HG03558 (cell line): ENCODE results near the gene ARHGDIA.

Experiments used
- ATAC-seq: cut with Tn5 transposase; IDR thresholded peaks from one replicate; pipeline ENCODE4 v1.9.1; 2021; ENCODE audit warnings: moderate number of reproducible peaks; ENCODE audit not compliant: unreplicated experiment; ENCODE audit errors: extremely low read depth

Gene ARHGDIA

DNA sequence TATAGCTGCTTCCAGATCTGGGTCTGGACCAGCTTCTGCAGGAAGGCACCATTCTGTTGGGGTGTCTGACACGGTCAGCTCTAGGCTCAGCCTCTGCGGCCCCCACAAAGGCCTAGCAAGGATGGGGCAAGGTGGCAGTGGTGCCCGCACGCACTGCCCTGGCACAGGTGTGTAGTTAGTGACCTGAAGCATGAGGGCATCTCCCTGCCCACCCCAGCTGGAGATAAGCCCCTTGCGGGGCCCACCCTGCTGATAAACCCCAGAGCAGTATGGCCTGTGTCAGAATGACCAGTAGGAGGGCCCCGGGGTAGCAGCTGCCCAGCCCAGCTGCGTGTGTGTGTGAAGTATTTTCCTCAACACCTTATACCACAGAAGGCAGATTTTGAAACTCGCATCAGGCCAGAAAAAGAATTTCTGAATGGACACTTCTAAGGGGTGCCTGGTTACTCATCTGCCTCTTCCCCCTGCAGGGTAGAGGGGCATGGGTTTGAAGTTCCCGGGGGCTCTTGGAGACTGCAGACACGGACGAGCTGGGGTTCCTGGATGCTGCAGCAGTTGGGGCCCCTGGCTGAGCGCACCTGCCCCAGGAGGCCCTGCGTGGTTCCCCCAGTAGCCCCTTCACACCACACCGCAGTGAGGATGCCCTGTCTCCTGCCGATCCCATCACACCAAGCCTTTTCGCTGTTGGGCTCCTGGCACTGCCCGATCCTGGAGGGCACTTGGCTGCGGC lies 4.5 kb downstream of the ARHGDIA start:
- ATAC-seq: no peak

DNA sequence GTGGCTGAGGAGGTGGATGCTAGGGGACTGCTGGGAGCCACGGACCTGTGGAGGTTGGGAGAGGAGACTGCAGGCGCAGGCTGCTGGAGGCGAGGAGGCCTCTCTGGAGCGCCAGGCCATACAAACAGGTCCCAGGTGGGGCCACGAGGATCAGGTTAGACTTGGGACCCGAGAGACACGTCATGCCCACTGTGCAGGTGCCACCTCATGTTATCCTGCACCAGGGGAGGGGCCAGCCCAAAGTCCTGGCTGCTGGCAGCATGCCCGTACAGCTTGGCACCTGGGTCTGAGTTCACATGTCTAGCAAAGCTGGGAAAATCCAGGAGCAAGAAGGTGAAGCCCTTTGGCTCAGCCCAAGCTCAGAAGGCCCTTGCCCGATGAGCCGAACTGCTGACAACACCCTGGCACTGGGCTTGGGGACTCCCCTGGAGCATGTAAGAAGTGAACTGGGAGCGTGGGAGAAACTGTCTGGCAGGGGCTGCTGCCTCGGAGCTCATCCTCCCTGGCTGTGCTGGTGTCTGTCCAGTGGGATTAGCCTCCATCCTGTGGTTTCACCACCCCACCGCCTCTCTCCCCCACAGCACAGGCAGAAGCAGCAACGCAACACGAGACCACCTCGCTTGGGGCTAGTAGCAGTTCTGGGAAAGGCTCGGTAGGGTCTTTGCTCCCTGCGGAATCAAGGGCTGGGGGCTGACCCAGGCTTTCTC lies 5.3 kb downstream of the ARHGDIA start:
- no peak for ATAC-seq

DNA sequence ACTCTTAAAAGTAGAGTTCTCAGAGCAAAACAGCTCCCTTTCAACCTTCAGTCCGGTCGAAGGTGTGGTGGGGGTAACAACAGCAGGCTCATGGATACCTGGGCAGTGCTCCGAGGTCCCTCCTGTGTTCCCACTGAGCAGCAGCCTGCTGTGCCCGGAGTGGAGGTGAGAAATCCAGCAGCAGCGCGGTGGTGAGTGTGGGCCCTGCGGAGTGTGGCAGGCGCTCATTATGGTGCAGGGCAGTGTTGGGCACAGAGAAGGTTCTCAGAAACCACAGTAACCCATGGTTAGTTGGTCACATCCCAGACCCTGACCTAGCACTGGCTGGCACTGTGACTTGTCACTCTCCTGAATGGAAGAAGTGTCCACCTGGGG lies 5.8 kb downstream of the ARHGDIA start:
- ATAC-seq: no peak

DNA sequence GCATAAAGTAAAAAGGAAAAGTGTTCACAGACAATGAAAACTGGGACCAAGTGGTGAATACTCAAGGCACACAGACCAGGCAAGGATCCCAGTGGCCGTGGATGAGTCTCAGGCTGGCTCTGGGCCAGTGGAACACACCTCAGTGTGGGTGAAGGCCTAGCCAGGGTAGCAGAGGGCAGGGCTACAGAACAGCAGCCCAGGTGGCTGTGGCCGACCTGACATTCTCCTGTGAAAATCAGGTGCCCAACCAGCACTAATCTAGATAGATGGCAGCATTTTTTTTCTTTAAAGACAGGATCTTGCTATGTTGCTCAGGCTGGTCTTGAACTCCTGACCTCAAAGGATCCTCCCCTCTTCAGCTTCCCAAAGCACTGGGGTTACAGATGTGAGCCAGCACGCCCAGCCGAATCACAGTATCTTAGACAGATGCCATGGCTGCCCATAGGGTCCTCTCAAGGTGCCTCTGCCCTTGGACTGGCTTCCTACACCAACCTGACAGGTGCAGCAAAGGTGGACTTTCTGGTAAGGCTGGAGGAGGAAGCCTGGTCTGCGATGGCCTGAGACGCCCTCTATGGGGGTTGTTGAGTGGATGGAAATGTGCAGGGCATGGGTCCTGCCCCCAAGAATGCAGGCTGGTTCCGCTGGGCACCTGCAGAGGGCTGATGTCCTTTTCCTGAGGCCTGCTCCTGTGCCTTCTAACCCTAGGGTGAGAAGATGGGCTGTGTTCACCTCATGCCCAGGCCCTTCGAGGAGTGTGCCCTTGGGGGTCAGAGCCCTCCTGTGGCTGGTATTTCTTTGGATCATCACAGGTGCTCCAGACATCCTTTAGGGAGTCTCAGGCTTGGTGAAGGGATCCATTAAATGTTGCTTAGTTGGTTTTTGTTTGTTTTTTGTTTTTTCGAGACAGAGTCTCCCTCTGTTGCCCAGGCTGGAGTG lies 7.0 kb downstream of the ARHGDIA start:
- ATAC-seq: no peak

DNA sequence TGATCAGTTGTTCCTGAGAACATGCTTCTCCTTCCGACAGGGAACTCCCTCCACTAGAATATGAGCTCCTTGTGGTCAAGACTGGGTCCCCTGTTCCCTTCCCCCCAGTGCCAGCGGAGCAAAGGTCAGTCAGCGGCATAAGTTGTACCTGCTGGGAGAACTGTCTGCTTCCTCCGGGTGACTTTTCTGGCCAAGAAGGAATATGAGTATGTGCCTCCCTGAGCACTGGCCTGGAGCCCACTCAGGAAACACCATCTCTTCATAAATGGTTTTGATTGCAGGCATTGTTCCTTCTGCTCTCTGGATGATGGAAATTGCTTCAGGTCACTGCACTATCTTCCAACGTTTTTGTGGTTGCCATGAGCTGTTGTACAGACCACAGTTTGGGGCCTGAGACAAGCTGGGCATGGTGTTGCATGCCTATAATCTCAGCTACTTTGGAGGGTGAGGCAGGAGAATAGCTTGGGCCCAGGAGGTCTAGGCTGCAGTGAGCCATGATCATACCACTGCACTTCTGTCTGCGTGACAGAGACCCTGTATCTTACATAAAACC lies 7.9 kb downstream of the ARHGDIA start:
- ATAC-seq: no peak

DNA sequence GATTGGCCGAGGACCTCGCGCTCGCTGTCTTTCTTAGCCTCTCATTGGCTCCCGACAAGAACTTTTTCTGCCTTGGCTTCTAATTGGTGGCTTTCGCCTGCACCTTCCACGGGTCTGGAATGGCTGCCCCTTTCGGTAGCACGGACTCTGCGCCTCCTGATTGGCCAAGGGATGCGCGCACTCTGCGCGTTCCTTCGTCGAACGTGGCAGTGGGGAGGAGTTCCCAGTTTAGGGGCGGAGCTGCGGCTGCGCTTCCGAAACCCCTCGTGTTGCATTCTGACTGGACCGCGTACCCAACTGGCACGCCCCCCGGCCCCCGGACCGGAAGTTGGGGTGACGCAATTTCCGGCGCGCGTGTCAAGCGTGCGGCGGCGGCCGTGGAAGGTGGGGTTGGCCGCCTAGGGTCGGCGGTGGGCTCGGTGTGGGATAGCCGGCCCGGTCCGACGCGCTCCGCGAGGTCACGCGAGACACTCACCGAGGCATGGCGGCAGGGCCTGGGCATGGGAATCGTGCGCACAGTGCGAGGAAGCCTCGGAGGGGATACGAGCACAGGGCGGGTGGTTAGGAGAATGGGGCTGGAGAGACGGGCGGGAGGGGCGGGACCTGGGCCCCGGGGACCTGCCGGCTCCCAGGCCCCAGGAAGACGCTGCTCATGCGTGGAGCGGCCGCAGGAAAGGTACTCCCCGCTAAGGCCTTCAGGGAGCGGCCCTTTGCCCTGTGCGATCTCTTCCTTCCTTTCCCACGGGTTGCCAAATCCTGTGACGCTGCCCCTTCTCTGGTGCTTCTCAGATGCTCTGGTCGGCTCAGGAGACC lies 10.2 kb downstream of the ARHGDIA start:
- ATAC-seq: peak; percentile 71

DNA sequence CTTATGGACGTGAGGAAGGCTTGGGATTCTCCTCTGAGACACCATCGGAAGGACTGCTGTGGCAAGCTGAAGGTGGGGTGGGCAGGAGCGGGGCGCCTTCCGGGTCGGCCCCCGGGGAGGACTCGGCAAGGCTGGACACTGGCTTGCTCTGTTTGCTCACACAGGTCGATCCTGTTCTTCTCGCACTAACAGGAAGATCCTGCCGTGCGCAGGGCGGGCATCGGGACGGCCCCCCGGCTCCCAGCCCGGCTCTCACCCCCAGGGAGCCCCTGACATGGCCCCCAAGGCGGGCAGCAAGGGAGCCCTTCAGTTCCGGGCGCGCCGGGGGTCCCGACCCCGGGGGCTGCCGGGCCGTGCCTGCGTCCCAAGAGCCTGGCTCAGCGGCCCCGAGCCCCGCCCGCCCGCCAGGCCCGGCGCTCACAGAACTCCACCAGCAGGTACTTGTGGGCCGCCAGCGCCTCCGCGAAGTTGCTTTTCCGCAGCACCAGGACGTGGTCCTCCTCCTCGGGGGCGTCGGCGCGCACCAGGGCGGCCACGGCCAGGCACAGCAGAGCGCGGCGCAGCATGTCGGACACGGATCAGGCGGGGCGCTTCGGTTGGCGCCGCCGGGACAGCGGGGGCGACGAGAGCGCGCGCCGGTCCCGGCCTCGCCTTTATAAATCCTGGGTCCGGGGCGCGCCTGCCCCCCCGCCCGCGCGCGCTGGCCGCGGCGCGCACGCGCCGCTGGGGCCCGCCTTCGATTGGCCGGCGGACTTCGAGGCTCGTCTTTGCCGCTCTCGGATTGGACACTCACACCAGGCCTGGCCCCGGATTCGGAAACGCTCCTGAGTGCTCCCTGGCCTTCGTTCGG lies 11.0 kb downstream of the ARHGDIA start, which contains the start of gene P4HB:
P4HB (minus strand) TSS at position 630 of the 850 bp plus-strand sequence; CDS start at position 566, 64 bp downstream.
- ATAC-seq: no peak

DNA sequence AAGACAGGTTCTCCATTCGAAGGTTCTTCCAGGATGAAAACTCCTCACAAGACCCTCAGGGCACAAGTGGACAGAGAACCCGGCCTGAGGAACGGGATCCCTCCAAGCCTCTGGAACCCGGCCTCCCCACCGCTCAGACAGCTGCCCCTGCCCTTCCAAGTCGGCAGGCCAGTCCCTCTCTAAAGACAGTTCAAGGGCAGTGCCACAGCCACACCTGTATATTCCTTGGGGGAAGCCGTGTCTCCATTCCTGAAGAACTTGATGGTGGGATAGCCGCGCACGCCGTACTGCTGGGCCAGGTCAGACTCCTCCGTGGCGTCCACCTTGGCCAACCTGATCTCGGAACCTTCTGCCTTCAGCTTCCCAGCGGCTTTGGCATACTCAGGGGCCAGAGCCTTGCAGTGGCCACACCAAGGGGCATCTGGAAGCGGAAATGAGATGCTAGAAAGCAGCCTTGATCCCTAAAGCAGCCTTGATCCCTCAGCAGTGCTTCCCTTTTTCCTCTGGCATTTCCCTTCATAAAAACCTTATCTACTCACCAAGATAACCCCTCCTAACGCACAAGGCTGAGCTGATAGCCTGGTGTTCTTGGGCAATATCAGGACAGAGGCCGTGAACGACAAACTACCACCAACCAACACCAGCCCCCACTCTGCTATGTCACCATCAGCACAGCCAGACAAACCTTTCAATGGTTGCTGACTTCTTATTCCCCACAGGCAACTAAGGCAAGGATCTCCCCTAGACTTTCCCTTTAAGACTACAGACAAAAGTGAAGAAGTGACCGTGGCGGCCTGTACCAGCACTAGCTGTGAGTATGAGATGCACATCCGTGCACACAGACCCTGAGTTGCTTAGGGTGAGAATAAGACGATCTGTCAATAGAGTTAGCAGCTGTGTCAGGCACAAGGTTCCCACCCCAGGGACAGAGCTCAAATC lies 11.9 kb downstream of the ARHGDIA start:
- no peak for ATAC-seq

DNA sequence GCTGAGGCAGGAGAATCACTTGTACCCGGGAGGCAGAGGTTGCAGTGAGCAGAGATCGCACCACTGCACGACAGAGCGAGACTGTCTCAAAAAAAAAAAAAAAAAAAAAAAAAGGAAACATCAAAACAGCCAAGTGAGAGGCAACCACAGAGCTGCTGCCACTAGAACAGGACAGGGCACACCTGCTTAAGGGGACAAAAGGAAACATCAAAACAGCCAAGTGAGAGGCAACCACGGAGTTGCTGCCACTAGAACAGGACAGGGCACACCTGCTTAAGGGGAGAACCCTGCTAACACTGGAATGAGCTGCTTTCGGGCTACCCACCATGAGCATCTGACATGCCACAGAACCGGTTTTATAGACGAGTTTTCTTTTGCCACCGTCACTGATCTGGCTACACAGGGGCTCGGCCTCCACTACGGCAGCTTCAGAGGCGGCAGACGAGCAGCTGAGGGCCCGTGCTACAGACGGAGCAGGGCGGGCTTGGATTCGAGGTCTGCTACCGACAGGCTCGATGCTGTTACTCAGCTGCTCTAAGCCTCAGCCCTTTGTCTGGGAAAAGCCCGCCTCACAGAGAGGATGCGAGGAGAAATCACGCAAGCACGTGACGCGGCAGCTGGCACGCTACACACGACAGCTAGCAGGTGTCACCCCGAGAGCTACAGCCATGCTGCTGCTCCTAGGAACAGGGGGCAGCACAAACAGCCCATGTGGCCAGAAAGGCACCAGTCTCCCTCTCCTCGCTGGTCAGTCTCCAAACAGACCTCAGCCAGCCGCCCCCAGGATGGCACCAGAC lies 12.8 kb downstream of the ARHGDIA start:
- ATAC-seq: no peak

DNA sequence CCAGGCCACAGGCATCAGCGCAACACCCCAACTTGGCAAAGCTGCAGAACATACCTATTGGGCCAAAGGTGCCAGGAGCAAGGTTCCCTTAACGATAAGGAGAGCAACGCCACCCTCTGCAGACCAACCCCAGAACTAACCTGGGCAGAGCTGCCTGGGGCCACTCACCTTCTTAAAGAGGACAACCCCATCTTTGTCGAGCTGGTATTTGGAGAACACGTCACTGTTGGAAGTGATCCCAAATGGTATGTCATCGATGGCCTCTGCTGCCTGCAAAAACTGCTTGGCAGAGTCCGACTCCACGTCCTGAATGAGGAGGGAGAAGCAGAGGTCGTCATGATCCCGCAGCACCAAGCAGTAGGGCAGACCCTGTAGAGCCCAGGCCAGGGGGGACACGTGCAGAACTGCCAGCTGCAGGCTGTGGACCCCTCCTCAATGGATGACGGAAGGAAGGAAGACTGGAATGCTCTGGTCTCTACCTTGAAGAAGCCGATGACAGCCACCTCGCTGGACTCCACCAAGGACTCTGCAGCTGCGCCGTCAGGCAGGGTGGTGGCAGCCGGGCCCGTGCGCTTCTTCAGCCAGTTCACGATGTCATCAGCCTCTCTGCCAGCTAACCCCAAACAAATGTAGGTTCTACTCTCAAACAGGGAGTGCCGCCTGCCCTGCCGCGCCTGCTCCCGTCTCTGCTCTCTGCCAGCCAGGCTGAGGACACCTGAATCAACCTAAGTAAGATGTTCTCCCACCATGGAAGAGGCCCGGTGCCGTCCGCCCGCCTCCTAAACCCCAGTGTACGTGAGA lies 16.0 kb downstream of the ARHGDIA start:
- ATAC-seq: no peak

DNA sequence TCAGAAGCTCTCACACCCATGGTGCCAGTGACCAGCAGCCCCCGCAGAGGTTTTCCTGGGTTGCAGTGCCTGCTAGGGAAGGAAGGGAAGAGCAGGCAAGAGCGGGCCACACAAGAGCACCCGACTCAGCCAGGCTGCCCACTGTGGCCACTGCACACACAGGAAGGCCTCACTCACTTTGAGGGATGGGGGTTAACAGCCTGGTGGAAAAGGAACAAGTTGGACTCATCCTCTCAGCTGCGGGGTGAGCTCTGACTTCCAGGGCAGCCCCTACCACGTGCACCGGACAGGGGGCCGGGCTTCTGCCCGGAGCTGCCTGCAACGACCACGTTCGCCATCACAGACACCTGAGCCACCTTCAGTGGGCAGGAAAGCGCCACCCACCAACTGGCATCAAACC lies 18.9 kb downstream of the ARHGDIA start:
- ATAC-seq: no peak

DNA sequence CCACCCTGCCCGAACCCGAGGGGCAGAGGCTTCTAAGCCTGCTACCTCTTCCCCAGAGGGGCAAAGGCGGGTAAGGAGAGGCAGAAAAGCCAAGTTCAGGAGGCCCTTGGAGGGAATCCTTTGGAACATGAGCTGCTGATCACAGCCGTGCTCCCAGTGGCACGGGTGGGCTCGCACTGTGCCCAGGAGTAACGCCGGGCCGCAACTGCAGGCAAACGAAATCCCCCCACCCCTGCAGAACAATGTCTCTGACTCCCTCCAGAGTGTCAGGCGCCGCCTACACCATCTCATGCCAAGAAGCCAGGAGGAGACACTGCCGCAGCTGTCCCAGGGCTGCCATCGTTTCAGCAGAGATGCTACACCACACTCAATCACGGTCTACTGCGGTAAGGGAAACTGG lies 19.7 kb downstream of the ARHGDIA start:
- no peak for ATAC-seq

DNA sequence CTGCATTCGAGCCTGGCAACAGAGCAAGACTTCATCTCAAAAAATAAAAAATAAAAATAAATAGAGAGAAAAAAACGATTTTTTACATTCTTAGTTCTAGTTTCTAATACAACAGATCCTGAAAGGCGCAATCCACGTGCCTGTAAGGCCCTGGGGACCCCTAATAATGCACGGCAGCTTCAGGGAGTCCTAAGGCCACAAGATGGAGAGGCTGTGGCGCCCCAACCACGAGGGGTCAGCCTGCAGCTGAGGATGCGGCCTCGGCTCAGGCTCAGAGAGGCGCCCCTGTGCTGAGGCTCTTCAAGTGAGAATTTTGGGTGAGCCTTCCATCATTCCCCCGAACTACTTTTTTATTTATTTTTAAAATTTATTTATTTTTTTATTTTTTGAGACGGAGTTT lies 21.7 kb downstream of the ARHGDIA start:
- no peak for ATAC-seq

DNA sequence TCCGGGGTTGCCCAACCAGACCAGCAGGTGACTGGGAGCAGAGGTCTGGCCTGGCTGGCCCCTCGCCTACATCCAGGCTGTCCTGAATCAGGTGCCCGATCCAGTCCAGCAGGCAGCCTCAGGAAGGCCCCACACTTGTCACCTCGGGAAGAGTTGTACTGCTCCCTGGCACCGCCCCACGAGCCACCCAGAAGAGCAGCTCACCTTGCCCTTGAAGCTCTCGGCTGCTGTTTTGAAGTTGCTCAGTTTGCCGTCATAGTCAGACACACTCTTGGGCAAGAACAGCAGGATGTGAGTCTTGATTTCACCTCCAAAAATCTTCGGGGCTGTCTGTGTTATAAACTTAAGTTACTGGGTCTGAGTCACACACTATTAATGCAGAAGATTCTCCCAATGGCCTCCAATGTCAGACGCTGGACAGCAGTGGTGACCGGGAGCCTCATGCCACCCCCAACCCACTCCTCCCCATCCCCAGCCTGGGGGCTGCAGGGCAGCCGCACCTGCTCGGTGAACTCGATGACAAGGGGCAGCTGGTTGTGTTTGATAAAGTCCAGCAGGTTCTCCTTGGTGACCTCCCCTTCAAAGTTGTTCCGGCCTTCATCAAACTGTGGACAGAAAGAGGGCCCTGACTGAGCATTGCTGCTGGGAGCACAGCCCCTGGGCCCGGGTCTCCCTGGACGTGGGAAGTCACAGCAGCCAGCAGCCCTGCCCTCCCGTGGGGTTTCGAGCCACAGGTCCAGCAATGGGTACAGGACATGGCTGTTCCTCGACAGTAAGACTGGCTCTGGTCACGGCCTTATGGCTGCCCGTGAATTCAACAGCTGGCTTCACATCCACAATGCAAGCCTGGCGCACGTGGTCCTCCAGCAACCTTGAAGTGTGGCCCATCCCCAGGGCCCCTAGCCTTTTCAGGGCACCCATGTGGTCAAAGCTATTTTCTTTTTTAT lies 24.1 kb downstream of the ARHGDIA start:
- ATAC-seq: no peak
